Measurements from ENCODE around the gene SLC25A2. TPM values are rescaled to one million over a fixed set of nuclear protein-coding genes. Genes with fewer than 3 reads are reported as not detected.
"Not testable (repeated sequence)": the region's sequence is repeated elsewhere in the genome, so short reads cannot be mapped to it uniquely, and the experiment has no call there.

The SLC25A2 gene
- polyA plus RNA-seq, 5 donors: 0.08 to 0.26 (median 0.17) TPM

- not testable (repeated sequence) for DNase-seq
These were observed 13.1 kb upstream of the SLC25A2 start for GRCh38 chr5:141316963-141317362.

DNA sequence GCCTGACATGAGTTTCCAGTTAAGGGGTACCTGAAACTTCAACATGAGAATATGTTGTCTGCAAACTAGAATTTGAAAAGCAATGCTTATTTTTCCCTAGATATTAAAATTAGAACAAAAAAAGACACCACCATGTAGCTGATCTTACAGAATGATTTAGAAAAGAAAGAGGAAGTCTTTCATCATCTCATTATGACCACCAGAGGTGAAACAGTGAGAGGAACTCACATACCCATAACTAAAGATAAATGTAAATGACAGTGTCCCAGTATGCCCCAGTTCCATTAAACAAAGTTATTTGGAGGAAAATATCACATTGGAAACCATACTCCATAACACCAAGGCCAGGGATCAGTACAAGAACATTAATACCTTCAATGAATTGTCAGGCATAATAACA is 9.9 kb upstream of the SLC25A2 start:
- DNase-seq: no peak

- DNase-seq: no peak
These were observed 2.8 kb upstream of the SLC25A2 start for GRCh38 chr5:141306630-141307029.

GRCh38 chr5:141298376-141298775 is 5.5 kb downstream of the SLC25A2 start:
- no peak for DNase-seq

GRCh38 chr5:141272906-141273305 is 30.9 kb downstream of the SLC25A2 start:
- no peak for DNase-seq

- no peak for DNase-seq
These were observed 34.7 kb downstream of the SLC25A2 start for GRCh38 chr5:141269195-141269594.

DNA sequence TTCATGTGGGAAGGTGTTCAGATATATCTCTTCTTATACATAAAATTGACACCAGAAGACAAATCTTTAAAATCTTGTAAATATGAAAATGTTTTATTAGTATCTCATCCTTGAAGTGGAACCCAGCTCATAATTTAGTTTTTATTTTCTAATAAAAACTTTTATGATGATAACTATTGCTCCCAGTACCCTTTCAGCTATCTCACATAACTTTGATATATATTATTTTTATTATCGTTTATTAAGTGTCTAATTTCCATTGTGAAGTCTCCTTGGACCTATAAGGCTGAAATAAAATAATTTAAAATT is 42.7 kb downstream of the SLC25A2 start:
- DNase-seq: no peak

GRCh38 chr5:141260458-141261237 is 43.2 kb downstream of the SLC25A2 start:
- no peak for DNase-seq

- no peak for DNase-seq
These were observed 44.9 kb downstream of the SLC25A2 start for GRCh38 chr5:141258948-141259347.

- DNase-seq: no peak
These were observed 45.4 kb downstream of the SLC25A2 start for GRCh38 chr5:141258464-141258863.

Other genes starting within 250 kb of the SLC25A2 start
- 10 to 100 TPM in 1 of 5 donors, 1 to 10 TPM in 4; 5.7 to 11.9 (median 7.5) TPM for gene PCDHB2, start 209.4 kb downstream of the SLC25A2 start, polyA plus RNA-seq (ENCODE audit: insufficient read depth in 1 of 5, insufficient read length in 5 of 5, low replicate concordance in 1 of 5)
- gene PCDHB3, start 203.6 kb downstream of the SLC25A2 start, polyA plus RNA-seq (ENCODE audit: insufficient read depth in 1 of 5, insufficient read length in 5 of 5, low replicate concordance in 1 of 5): 1 to 10 TPM; 1.9 to 3.4 (median 2.8) TPM
- gene PCDHB4, start 182.2 kb downstream of the SLC25A2 start, polyA plus RNA-seq (ENCODE audit: insufficient read depth in 1 of 5, insufficient read length in 5 of 5, low replicate concordance in 1 of 5): 1 to 10 TPM; 1.7 to 3.0 (median 2.9) TPM
- 10 to 100 TPM in 3 of 5 donors, 1 to 10 TPM in 2; 9.1 to 15.4 (median 10.6) TPM for gene PCDHB5, start 168.8 kb downstream of the SLC25A2 start, polyA plus RNA-seq (ENCODE audit: insufficient read depth in 1 of 5, insufficient read length in 5 of 5, low replicate concordance in 1 of 5)
- 1 to 10 TPM; 2.5 to 3.7 (median 3.0) TPM for gene PCDHB6, start 154.0 kb downstream of the SLC25A2 start, polyA plus RNA-seq (ENCODE audit: insufficient read depth in 1 of 5, insufficient read length in 5 of 5, low replicate concordance in 1 of 5)
- 1 to 10 TPM; 3.9 to 6.0 (median 4.7) TPM for gene PCDHB7, start 131.4 kb downstream of the SLC25A2 start, polyA plus RNA-seq (ENCODE audit: insufficient read depth in 1 of 5, insufficient read length in 5 of 5, low replicate concordance in 1 of 5)
- 1 to 10 TPM; 1.1 to 2.5 (median 2.2) TPM for gene PCDHB8, start 126.3 kb downstream of the SLC25A2 start, polyA plus RNA-seq (ENCODE audit: insufficient read depth in 1 of 5, insufficient read length in 5 of 5, low replicate concordance in 1 of 5)
- gene PCDHB16, start 121.7 kb downstream of the SLC25A2 start, polyA plus RNA-seq (ENCODE audit: insufficient read depth in 1 of 5, insufficient read length in 5 of 5, low replicate concordance in 1 of 5): 1 to 10 TPM; 4.7 to 6.6 (median 4.9) TPM
- gene PCDHB9, start 116.9 kb downstream of the SLC25A2 start, polyA plus RNA-seq (ENCODE audit: insufficient read depth in 1 of 5, insufficient read length in 5 of 5, low replicate concordance in 1 of 5): 1 to 10 TPM; 3.1 to 5.6 (median 4.0) TPM
- 1 to 10 TPM; 5.0 to 7.5 (median 6.9) TPM for gene PCDHB10, start 111.7 kb downstream of the SLC25A2 start, polyA plus RNA-seq (ENCODE audit: insufficient read depth in 1 of 5, insufficient read length in 5 of 5, low replicate concordance in 1 of 5)
- gene PCDHB11, start 104.4 kb downstream of the SLC25A2 start, polyA plus RNA-seq (ENCODE audit: insufficient read depth in 1 of 5, insufficient read length in 5 of 5, low replicate concordance in 1 of 5): 1 to 10 TPM; 1.7 to 4.5 (median 3.3) TPM
- gene PCDHB12, start 95.3 kb downstream of the SLC25A2 start, polyA plus RNA-seq (ENCODE audit: insufficient read depth in 1 of 5, insufficient read length in 5 of 5, low replicate concordance in 1 of 5): 1 to 10 TPM; 4.3 to 6.6 (median 5.4) TPM
- 1 to 10 TPM; 3.9 to 6.0 (median 5.0) TPM for gene PCDHB13, start 90.1 kb downstream of the SLC25A2 start, polyA plus RNA-seq (ENCODE audit: insufficient read depth in 1 of 5, insufficient read length in 5 of 5, low replicate concordance in 1 of 5)
- 10 to 100 TPM in 1 of 5 donors, 1 to 10 TPM in 4; 9.1 to 10.3 (median 9.3) TPM for gene PCDHB14, start 80.7 kb downstream of the SLC25A2 start, polyA plus RNA-seq (ENCODE audit: insufficient read depth in 1 of 5, insufficient read length in 5 of 5, low replicate concordance in 1 of 5)
- 10 to 100 TPM in 3 of 5 donors, 1 to 10 TPM in 2; 9.4 to 13.2 (median 10.2) TPM for gene PCDHB15, start 58.7 kb downstream of the SLC25A2 start, polyA plus RNA-seq (ENCODE audit: insufficient read depth in 1 of 5, insufficient read length in 5 of 5, low replicate concordance in 1 of 5)
- gene TAF7, start 16.7 kb upstream of the SLC25A2 start, polyA plus RNA-seq (ENCODE audit: insufficient read depth in 1 of 5, insufficient read length in 5 of 5, low replicate concordance in 1 of 5): 100 to 1,000 TPM; 124 to 151 (median 140) TPM
- gene PCDHGA1, start 26.5 kb upstream of the SLC25A2 start, polyA plus RNA-seq (ENCODE audit: insufficient read depth in 1 of 5, insufficient read length in 5 of 5, low replicate concordance in 1 of 5): 1 to 10 TPM in 1 of 5 donors, under 1 TPM in 4; 0.50 to 1.0 (median 0.72) TPM
- gene PCDHGA2, start 34.7 kb upstream of the SLC25A2 start, polyA plus RNA-seq (ENCODE audit: insufficient read depth in 1 of 5, insufficient read length in 5 of 5, low replicate concordance in 1 of 5): 1 to 10 TPM; 3.0 to 7.3 (median 4.2) TPM
- gene PCDHGA3, start 39.8 kb upstream of the SLC25A2 start, polyA plus RNA-seq (ENCODE audit: insufficient read depth in 1 of 5, insufficient read length in 5 of 5, low replicate concordance in 1 of 5): 1 to 10 TPM; 2.0 to 3.9 (median 2.8) TPM
- gene PCDHGB1, start 46.0 kb upstream of the SLC25A2 start, polyA plus RNA-seq (ENCODE audit: insufficient read depth in 1 of 5, insufficient read length in 5 of 5, low replicate concordance in 1 of 5): 1 to 10 TPM; 1.2 to 1.7 (median 1.7) TPM
- gene PCDHGA4, start 51.0 kb upstream of the SLC25A2 start, polyA plus RNA-seq (ENCODE audit: insufficient read depth in 1 of 5, insufficient read length in 5 of 5, low replicate concordance in 1 of 5): 1 to 10 TPM; 1.9 to 3.3 (median 2.4) TPM
- gene PCDHGB2, start 55.9 kb upstream of the SLC25A2 start, polyA plus RNA-seq (ENCODE audit: insufficient read depth in 1 of 5, insufficient read length in 5 of 5, low replicate concordance in 1 of 5): 1 to 10 TPM; 4.0 to 6.0 (median 4.3) TPM
- gene PCDHGA5, start 60.1 kb upstream of the SLC25A2 start, polyA plus RNA-seq (ENCODE audit: insufficient read depth in 1 of 5, insufficient read length in 5 of 5, low replicate concordance in 1 of 5): 1 to 10 TPM; 2.7 to 4.5 (median 3.7) TPM
- gene PCDHGB3, start 66.2 kb upstream of the SLC25A2 start, polyA plus RNA-seq (ENCODE audit: insufficient read depth in 1 of 5, insufficient read length in 5 of 5, low replicate concordance in 1 of 5): 1 to 10 TPM; 2.0 to 3.0 (median 2.5) TPM
- gene PCDHGA6, start 69.8 kb upstream of the SLC25A2 start, polyA plus RNA-seq (ENCODE audit: insufficient read depth in 1 of 5, insufficient read length in 5 of 5, low replicate concordance in 1 of 5): 1 to 10 TPM; 4.2 to 6.1 (median 4.6) TPM
- 1 to 10 TPM; 1.7 to 2.1 (median 1.9) TPM for gene PCDHGA7, start 78.7 kb upstream of the SLC25A2 start, polyA plus RNA-seq (ENCODE audit: insufficient read depth in 1 of 5, insufficient read length in 5 of 5, low replicate concordance in 1 of 5)
- 1 to 10 TPM; 3.1 to 5.0 (median 4.2) TPM for gene PCDHGB4, start 83.6 kb upstream of the SLC25A2 start, polyA plus RNA-seq (ENCODE audit: insufficient read depth in 1 of 5, insufficient read length in 5 of 5, low replicate concordance in 1 of 5)
- gene PCDHGA8, start 88.6 kb upstream of the SLC25A2 start, polyA plus RNA-seq (ENCODE audit: insufficient read depth in 1 of 5, insufficient read length in 5 of 5, low replicate concordance in 1 of 5): 1 to 10 TPM in 1 of 5 donors, under 1 TPM in 4; 0.50 to 1.1 (median 0.74) TPM
- 1 to 10 TPM; 6.8 to 8.5 (median 7.7) TPM for gene PCDHGB5, start 93.9 kb upstream of the SLC25A2 start, polyA plus RNA-seq (ENCODE audit: insufficient read depth in 1 of 5, insufficient read length in 5 of 5, low replicate concordance in 1 of 5)
- gene PCDHGA9, start 98.7 kb upstream of the SLC25A2 start, polyA plus RNA-seq (ENCODE audit: insufficient read depth in 1 of 5, insufficient read length in 5 of 5, low replicate concordance in 1 of 5): 1 to 10 TPM; 4.4 to 8.3 (median 5.7) TPM
- 1 to 10 TPM; 6.4 to 9.3 (median 7.8) TPM for gene PCDHGB6, start 104.0 kb upstream of the SLC25A2 start, polyA plus RNA-seq (ENCODE audit: insufficient read depth in 1 of 5, insufficient read length in 5 of 5, low replicate concordance in 1 of 5)
- gene PCDHGA10, start 108.9 kb upstream of the SLC25A2 start, polyA plus RNA-seq (ENCODE audit: insufficient read depth in 1 of 5, insufficient read length in 5 of 5, low replicate concordance in 1 of 5): 1 to 10 TPM; 4.2 to 5.4 (median 4.5) TPM
- gene PCDHGB7, start 113.6 kb upstream of the SLC25A2 start, polyA plus RNA-seq (ENCODE audit: insufficient read depth in 1 of 5, insufficient read length in 5 of 5, low replicate concordance in 1 of 5): 10 to 100 TPM; 13.1 to 15.2 (median 13.9) TPM
- gene PCDHGA11, start 117.0 kb upstream of the SLC25A2 start, polyA plus RNA-seq (ENCODE audit: insufficient read depth in 1 of 5, insufficient read length in 5 of 5, low replicate concordance in 1 of 5): 1 to 10 TPM; 2.7 to 4.4 (median 3.2) TPM
- 1 to 10 TPM; 2.3 to 4.3 (median 3.4) TPM for gene PCDHGA12, start 126.5 kb upstream of the SLC25A2 start, polyA plus RNA-seq (ENCODE audit: insufficient read depth in 1 of 5, insufficient read length in 5 of 5, low replicate concordance in 1 of 5)
- 100 to 1,000 TPM; 102 to 151 (median 113) TPM for gene PCDHGC3, start 171.9 kb upstream of the SLC25A2 start, polyA plus RNA-seq (ENCODE audit: insufficient read depth in 1 of 5, insufficient read length in 5 of 5, low replicate concordance in 1 of 5)
- 1 to 10 TPM; 1.5 to 2.7 (median 1.7) TPM for gene PCDHGC4, start 181.0 kb upstream of the SLC25A2 start, polyA plus RNA-seq (ENCODE audit: insufficient read depth in 1 of 5, insufficient read length in 5 of 5, low replicate concordance in 1 of 5)
- gene PCDHGC5, start 185.0 kb upstream of the SLC25A2 start, polyA plus RNA-seq (ENCODE audit: insufficient read depth in 1 of 5, insufficient read length in 5 of 5, low replicate concordance in 1 of 5): 1 to 10 TPM in 2 of 5 donors, under 1 TPM in 3; 0.76 to 1.2 (median 0.85) TPM

All from right lung (tissue), 5 donors.